Keratinocyte (primary cell): Measurements from ENCODE around the gene TXNDC5. TPM values are rescaled to one million over a fixed set of nuclear protein-coding genes. Genes with fewer than 3 reads are reported as not detected.

Source experiments
- DNase-seq: peaks from one replicate; pipeline ENCODE4 v3.0.0-alpha.2; 2011; ENCODE audit warnings: low read depth, missing footprints, low spot score
- FAIRE-seq: peaks from 2 replicates; lab custom pipeline; 2011; peaks lifted over from hg19 to GRCh38; lab: Jason Lieb, UNC
- H2AFZ ChIP-seq: 2 replicates; pipeline ENCODE4 v1.6.0; 2012; ENCODE audit warnings: low read length, control low read depth, inconsistent platforms; ENCODE audit not compliant: control insufficient read depth
- H3K27ac ChIP-seq: 2 replicates; pipeline ENCODE4 v1.5.1; 2011; ENCODE audit warnings: low read length; ENCODE audit not compliant: control insufficient read depth, insufficient read depth
- H3K27me3 ChIP-seq: 3 replicates; pipeline ENCODE4 v1.6.0; 2011; ENCODE audit warnings: low read length; ENCODE audit not compliant: control insufficient read depth, insufficient read depth; ENCODE audit errors: extremely low read depth
- H3K36me3 ChIP-seq, 2 experiments: 2 replicates in 1 of 2; 3 replicates in 1 of 2; pipeline ENCODE4 v1.5.1; 2011; ENCODE audit warnings: low read length in 2 of 2, mild to moderate bottlenecking in 1 of 2; ENCODE audit not compliant: control insufficient read depth in 2 of 2, insufficient read depth in 2 of 2; ENCODE audit errors: extremely low read depth in 1 of 2
- H3K4me1 ChIP-seq: 3 replicates; pipeline ENCODE4 v1.5.1; 2011; ENCODE audit warnings: low read length; ENCODE audit not compliant: control insufficient read depth, insufficient read depth; ENCODE audit errors: extremely low read depth
- H3K4me2 ChIP-seq: 3 replicates; pipeline ENCODE4 v1.6.0; 2011; ENCODE audit warnings: low read depth, low read length; ENCODE audit not compliant: control insufficient read depth, insufficient read depth; ENCODE audit errors: extremely low read depth
- H3K4me3 ChIP-seq, 3 experiments: fragments of 200-600 bp in 1 of 3; sonication (generic) in 1 of 3; 2 replicates in 2 of 3; 3 replicates in 1 of 3; pipeline ENCODE4 v1.5.1; 2011 to 2016; ENCODE audit warnings: low read length in 3 of 3, mild to moderate bottlenecking in 3 of 3, control low read depth in 2 of 3, inconsistent platforms in 1 of 3, low read depth in 1 of 3, mixed read lengths in 1 of 3, mixed run types in 1 of 3, moderate library complexity in 1 of 3; ENCODE audit not compliant: control insufficient read depth in 2 of 3, insufficient read depth in 2 of 3; ENCODE audit errors: extremely low read depth in 1 of 3
- H3K79me2 ChIP-seq: 2 replicates; pipeline ENCODE4 v1.6.0; 2012; ENCODE audit warnings: low read length; ENCODE audit not compliant: control insufficient read depth, insufficient read depth
- H3K9ac ChIP-seq: 3 replicates; pipeline ENCODE4 v1.6.0; 2011; ENCODE audit warnings: low read length; ENCODE audit not compliant: control insufficient read depth, insufficient read depth; ENCODE audit errors: extremely low read depth
- H3K9me1 ChIP-seq: 3 replicates; pipeline ENCODE4 v1.6.0; 2011; ENCODE audit warnings: low read length; ENCODE audit not compliant: control insufficient read depth, insufficient read depth; ENCODE audit errors: extremely low read depth
- H3K9me3 ChIP-seq: 2 replicates; pipeline ENCODE4 v1.5.1; 2012; ENCODE audit warnings: low read depth, low read length; ENCODE audit not compliant: control insufficient read depth
- H4K20me1 ChIP-seq: 3 replicates; pipeline ENCODE4 v1.6.0; 2011; ENCODE audit warnings: low read length; ENCODE audit not compliant: control insufficient read depth, insufficient read depth; ENCODE audit errors: extremely low read depth
- EZH2 ChIP-seq: IDR thresholded peaks from one replicate; pipeline ENCODE4 v1.6.1; 2012; ENCODE audit warnings: inconsistent platforms, mild to moderate bottlenecking, low read length, moderate library complexity
- dilution Hi-C: fragments of 300-500 bp; cut with MboI; formaldehyde crosslinking; loops from one replicate; pipeline ENCODE4 v1.7.0; 2020; ENCODE audit warnings: low sequenced_read_pairs; ENCODE audit not compliant: extremely low pct_ligation_motif_present
- polyA plus RNA-seq, 5 experiments: library from polyadenylated mRNA; depleted of rRNA in 3 of 5; stranded (reverse) in 3 of 5; stranded (forward) in 1 of 5; unstranded in 1 of 5; fragments of >200 nt; gene quantifications; 1 replicate in 1 of 5; 2 replicates in 3 of 5; 3 replicates in 1 of 5; pipeline versions ENCODE4 v1.2.1 to v1.2.3, GENCODE V29; 2011 to 2012; ENCODE audit warnings: missing spikeins in 2 of 5, low read depth in 1 of 5, low replicate concordance in 1 of 5
- TF ChIP-seq, protein P1 (sequence below), 3 experiments: IDR thresholded peaks in 1 of 3; conservative IDR thresholded peaks in 1 of 3; optimal IDR thresholded peaks in 1 of 3; 2 replicates in 2 of 3; 3 replicates in 1 of 3; pipeline versions ENCODE3 to v1.5.1; 2011; ENCODE audit warnings: low read length in 3 of 3, mild to moderate bottlenecking in 3 of 3, moderate library complexity in 2 of 3, control low read depth in 1 of 3, inconsistent platforms in 1 of 3; ENCODE audit not compliant: insufficient read depth in 2 of 3; ENCODE audit errors: extremely low read depth in 1 of 3

Gene TXNDC5
- polyA plus RNA-seq, 1 donor (not counting 4 experiments of a cell fraction or from before 2014, with no cell fraction given): 112 TPM

DNA sequence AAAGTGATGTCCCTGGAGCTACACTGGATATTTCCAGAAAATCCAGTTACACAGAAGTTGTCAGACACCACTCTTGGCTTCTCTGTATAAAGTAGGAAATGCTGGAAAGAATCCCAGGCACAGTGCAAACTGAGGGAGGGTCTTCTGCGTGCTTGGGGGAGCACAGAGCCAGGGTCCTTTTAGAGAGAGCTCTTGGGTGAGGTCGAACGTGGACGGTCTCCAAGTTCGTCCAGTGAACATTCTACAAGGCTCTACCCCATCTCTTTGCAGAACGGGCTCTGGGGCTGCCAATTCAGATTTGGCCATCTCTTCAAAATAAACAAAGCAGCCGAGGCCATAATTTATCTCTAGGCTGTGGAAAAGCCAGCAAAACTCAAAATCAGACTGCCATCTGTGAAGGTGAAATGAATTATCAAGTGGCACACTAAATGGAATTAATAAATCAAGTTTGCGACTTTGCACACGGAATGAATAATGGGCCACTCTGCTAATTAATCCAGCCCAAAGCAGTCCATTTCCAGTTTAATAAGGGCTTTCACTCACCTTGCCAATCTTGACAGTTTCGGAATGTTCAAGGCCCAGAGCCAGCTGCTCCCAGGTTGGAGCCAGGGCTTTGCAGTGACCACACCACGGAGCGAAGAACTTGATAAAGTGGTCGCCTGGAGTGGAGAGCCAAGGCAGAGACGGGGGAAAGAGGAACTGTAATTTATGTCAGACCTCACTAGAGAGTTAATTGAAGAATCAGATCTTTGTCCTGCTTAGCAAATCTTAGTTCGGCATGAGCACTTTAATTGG is 19.3 kb downstream of the TXNDC5 start:
- Histone ChIP-seq H4K20me1 (no peaks in the 10 kb centered on the region), H3K9ac (no peak overlapping the region), H3K79me2 (no peaks in the 10 kb centered on the region), H3K36me3 (peaks cover 37 to 52% of the 10 kb centered on the region in 2 experiments), H3K9me3 (no peaks in the 10 kb centered on the region), H3K4me1 (no peaks in the 10 kb centered on the region), H3K9me1 (no peaks in the 10 kb centered on the region), H3K4me2 (no peak overlapping the region), H3K4me3 (no peak overlapping the region), H3K27me3 (no peaks in the 10 kb centered on the region), H2AFZ (no peak overlapping the region), H3K27ac (no peak overlapping the region)
- no peak for FAIRE-seq
- no peak for TF ChIP-seq EZH2
- TF ChIP-seq, protein P1, sequence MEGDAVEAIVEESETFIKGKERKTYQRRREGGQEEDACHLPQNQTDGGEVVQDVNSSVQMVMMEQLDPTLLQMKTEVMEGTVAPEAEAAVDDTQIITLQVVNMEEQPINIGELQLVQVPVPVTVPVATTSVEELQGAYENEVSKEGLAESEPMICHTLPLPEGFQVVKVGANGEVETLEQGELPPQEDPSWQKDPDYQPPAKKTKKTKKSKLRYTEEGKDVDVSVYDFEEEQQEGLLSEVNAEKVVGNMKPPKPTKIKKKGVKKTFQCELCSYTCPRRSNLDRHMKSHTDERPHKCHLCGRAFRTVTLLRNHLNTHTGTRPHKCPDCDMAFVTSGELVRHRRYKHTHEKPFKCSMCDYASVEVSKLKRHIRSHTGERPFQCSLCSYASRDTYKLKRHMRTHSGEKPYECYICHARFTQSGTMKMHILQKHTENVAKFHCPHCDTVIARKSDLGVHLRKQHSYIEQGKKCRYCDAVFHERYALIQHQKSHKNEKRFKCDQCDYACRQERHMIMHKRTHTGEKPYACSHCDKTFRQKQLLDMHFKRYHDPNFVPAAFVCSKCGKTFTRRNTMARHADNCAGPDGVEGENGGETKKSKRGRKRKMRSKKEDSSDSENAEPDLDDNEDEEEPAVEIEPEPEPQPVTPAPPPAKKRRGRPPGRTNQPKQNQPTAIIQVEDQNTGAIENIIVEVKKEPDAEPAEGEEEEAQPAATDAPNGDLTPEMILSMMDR (optimal IDR thresholded peaks at IDR 0.05 in 1 of 3, IDR thresholded peaks at IDR 0.05 in 1 of 3, conservative IDR thresholded peaks at IDR 0.05 in 1 of 3; ENCODE audit: extremely low read depth in 1 of 3, insufficient read depth in 2 of 3, low read length in 3 of 3): no peak
- DNase-seq: no peak
- dilution Hi-C loops: no loop called here

DNA sequence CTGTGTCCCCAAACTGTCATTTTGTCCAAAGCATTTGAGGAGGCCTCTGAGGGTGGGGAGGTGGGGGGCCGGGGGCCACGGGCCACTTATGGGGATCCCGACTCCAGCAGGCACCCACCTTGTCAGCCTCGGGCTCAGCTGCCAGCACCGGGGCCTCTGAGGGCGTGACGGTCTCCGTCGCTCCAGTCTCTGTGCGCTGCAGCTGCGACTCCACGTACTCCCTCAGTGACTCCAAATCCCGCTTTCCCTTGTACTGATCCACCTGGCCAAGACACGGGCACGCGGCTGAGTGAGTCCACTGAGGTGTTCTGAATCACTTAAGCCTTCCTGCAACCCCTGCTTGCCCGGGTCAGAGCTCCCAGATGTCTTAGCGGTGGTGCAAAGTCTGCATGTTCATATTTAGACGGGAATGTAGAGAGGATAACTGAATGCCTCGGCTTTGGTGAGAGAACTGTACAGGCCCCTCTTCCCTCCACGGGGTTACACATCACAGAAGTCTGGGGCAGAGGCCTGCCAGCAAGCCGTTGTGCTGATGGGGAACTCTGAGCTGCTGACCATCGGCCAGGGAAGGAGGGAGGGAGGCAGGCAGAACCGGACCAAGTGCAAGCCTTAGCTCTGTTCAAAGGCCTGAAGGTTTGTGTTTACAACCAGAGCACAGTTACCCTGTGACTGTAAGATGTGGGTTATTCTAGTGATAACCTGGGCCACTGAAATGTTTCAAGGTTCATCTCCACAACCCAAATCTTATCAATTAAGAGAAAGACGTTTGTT is 21.8 kb downstream of the TXNDC5 start:
- no peak for FAIRE-seq
- Histone ChIP-seq H3K4me1 (no peaks in the 10 kb centered on the region), H3K27me3 (no peaks in the 10 kb centered on the region), H3K36me3 (peaks cover 38 to 49% of the 10 kb centered on the region in 2 experiments), H3K4me2 (no peak overlapping the region), H3K4me3 (no peak overlapping the region), H3K9me1 (no peaks in the 10 kb centered on the region), H4K20me1 (no peaks in the 10 kb centered on the region), H2AFZ (no peak overlapping the region), H3K9me3 (no peaks in the 10 kb centered on the region), H3K27ac (no peak overlapping the region), H3K9ac (no peak overlapping the region), H3K79me2 (no peaks in the 10 kb centered on the region)
- TF ChIP-seq, protein P1 (optimal IDR thresholded peaks at IDR 0.05 in 1 of 3, IDR thresholded peaks at IDR 0.05 in 1 of 3, conservative IDR thresholded peaks at IDR 0.05 in 1 of 3; ENCODE audit: extremely low read depth in 1 of 3, insufficient read depth in 2 of 3, low read length in 3 of 3): no peak
- TF ChIP-seq EZH2: no peak
- no peak for DNase-seq
- dilution Hi-C loops: no loop called here
